GM18526 (cell line): ENCODE results near the gene KLB.

ENCODE experiments used
- POLR2A ChIP-seq: IDR thresholded peaks from 3 replicates; pipeline ENCODE4 v1.6.1; 2011; ENCODE audit not compliant: insufficient read length; ENCODE audit errors: extremely low read depth

The KLB gene

GRCh38 chr4:39480902-39481695 lies 74.4 kb downstream of the KLB start:
- no peak for TF ChIP-seq POLR2A

- no peak for TF ChIP-seq POLR2A
Measured at GRCh38 chr4:39484582-39485272, 78.0 kb downstream of the KLB start.

- TF ChIP-seq POLR2A, result no peak
Measured at GRCh38 chr4:39486221-39486804, 79.6 kb downstream of the KLB start.

GRCh38 chr4:39490322-39490721 lies 83.6 kb downstream of the KLB start:
- no peak for TF ChIP-seq POLR2A

GRCh38 chr4:39494354-39494753 lies 87.6 kb downstream of the KLB start:
- no peak for TF ChIP-seq POLR2A

GRCh38 chr4:39495446-39496213 lies 88.9 kb downstream of the KLB start:
- TF ChIP-seq POLR2A, result no peak

- TF ChIP-seq POLR2A, result no peak
Measured at GRCh38 chr4:39497909-39498726, 91.4 kb downstream of the KLB start.

GRCh38 chr4:39498727-39499020 lies 91.9 kb downstream of the KLB start:
- TF ChIP-seq POLR2A, result no peak
